Measurements from ENCODE around the gene COL21A1.
"Not testable (repeated sequence)": the region's sequence is repeated elsewhere in the genome, so short reads cannot be mapped to it uniquely, and the experiment has no call there.

COL21A1 gene

GRCh38 chr6:56048601-56049000, 198.8 kb downstream of the COL21A1 start:
- DNase-seq (ENCODE audit: low read depth), result no peak

DNA sequence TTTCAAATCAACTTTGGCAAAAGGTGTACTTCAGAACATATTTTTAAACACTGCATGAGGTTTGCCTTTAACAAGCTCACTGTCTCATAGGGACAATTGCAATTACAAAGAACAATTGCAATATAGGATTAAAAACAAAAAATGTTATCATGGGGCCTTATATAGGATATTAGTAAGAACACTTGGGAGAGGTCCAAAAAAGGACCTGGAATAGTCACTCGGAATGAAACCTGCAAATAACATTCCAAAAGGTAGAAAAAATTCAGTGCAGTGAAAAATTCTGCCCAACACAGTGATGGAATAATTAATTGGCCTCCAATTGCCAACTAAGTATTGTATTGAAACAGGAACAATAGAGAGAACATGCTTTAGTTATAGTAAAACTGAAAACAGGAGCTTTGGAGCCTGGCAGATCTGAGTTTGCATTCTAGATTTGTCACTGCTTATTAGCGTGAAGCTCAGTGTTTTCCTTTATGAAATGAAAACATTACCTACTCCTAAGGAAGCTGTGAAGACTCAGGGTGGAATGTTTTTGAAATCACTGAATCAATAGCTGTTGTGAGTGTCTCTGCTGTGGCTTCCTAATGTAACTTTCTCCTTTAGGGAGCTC, 199.3 kb downstream of the COL21A1 start:
- no peak for DNase-seq (ENCODE audit: low read depth)

DNA sequence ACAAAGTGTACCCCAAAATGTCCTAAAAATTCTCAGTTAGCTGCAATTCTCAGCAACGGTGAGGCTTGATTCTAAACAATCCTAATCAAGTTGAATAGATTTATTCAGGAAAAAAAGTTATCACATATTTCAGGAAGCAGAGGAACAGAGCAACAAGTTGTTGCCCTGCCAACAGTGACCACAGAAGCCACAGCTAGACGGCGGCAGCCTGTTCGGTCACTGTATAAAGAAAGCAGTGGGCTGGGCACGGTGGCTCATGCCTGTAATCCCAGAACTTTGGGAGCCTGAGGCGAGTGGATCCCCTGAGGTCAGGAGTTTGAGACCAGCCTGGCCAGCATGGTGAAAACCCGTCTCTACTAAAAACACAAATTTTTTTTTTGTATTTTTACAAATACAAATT, 200.8 kb downstream of the COL21A1 start:
- DNase-seq (ENCODE audit: low read depth), result peak; percentile 81

DNA sequence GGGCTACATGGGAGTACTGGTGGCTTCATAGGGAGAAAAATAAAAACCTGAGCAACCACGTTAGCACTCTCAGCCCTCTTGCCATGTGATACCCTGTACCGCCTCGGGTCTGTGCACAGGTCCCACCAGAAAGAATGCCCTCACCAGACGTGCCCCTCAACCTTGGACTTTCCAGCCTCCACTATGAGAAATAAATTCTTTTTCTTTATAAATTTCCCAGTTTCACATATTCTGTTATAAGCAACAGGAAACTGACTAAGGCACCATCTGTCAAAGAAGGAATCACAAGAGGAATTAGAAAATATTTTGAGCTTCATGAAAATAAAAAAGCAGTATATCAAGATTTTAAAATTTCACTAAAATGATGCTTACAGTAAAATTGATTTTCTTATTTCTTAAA, 203.6 kb downstream of the COL21A1 start:
- no peak for DNase-seq (ENCODE audit: low read depth)

GRCh38 chr6:56043076-56043475, 204.3 kb downstream of the COL21A1 start:
- DNase-seq (ENCODE audit: low read depth), result no peak

GRCh38 chr6:56041591-56041990, 205.8 kb downstream of the COL21A1 start:
- DNase-seq (ENCODE audit: low read depth), result no peak

DNA sequence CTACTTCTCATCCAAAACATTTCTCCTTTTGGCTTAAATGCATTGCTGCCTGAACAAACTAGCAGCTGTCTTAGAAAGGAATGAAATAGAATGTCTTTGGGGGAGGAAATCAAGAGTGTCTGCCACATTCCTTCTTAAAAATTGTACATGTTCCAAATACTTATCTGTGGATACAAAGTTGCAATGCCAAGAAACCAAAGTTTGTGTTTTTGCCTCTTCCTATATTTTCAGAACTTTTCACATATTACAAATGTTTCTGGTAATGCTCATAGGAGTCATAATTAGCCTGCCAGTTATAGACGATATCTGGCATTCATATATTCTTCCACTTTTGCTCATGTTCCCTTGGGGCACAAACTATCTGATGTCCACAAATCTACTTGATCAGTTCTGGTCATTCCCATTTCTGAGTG, 206.5 kb downstream of the COL21A1 start:
- DNase-seq (ENCODE audit: low read depth), result peak; percentile 61

GRCh38 chr6:56040223-56040622, 207.2 kb downstream of the COL21A1 start:
- peak; percentile 86 for DNase-seq (ENCODE audit: low read depth)

GRCh38 chr6:56038764-56039163, 208.6 kb downstream of the COL21A1 start:
- DNase-seq (ENCODE audit: low read depth), result no peak

GRCh38 chr6:56037601-56038000, 209.8 kb downstream of the COL21A1 start:
- DNase-seq (ENCODE audit: low read depth), result no peak

DNA sequence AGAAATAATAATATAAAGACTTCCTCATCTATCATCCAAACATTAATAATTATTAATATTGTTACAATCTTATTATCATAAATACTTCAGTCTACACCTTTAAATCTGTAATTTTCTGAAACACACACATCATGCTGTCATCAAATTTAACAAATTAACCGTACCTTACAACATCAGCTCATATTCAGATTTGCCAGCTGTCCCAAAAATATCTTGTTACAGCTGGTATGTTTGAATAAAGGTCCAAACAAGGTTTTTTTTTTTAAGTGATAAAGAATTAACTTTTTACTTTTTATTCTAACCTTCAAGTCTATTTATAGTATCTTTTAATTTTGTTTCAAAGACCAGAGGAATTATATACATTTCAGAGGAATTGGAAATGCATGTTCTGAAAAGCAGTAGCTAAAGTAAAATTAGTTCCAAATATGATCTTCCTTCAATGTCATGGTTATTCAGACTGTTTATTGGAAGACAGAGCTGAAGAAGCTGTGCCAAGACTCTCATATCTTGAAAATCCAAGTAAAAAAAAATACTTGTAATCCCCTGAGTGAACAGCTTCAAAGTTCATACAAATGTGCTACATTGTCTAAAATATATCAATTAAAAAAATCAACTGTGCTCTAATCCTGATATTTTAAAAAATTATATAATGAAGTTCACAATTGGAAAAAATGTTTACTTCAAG, 210.3 kb downstream of the COL21A1 start:
- no peak for DNase-seq (ENCODE audit: low read depth)

DNA sequence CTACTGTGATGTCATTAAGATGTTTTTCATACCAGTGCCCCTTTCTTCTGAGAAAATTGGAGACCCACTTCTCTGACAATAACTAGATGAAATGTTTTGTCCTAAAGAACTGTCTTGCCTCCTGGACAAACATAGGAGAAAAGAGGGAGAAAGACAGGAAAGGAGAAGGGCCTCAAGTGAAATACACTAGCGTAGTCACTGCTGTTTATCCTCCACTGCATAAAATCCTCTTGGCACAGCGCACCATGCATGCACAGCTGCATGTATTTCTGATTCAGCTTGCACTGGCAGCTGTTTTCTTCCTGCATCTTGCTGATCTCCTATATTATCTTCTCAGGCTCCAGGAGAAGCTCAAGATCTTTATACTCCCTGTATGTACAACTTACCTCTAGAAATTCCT, 214.0 kb downstream of the COL21A1 start:
- DNase-seq (ENCODE audit: low read depth), result no peak

DNA sequence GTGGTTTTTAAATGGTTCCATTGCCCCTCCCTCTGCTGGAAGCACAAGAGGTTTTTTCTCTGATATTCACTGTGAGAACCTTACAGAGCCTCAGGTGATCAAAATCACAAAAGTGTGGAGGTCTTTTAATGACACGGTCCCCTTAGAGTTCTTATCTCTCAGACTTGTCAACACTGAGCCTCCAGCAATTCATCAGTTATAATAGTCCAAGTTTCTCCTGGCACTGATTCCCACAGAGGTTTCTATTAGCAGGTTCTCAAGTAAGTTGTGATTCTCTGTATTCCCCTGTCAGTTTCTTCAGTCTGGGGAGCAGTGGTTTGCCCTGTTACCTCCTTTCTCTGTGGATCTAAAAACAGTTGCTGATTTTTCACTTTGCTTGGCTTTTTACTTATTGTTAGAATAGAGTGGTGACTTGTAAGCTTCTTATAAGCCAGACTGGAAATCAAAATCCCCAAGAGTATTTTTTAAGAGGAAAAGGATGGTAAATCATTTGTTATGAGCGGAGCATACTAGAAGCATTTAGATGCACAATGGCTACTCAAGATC, 214.6 kb downstream of the COL21A1 start:
- no peak for DNase-seq (ENCODE audit: low read depth)

- no peak for DNase-seq (ENCODE audit: low read depth)
Observed at GRCh38 chr6:56027865-56028264, 219.5 kb downstream of the COL21A1 start.

DNA sequence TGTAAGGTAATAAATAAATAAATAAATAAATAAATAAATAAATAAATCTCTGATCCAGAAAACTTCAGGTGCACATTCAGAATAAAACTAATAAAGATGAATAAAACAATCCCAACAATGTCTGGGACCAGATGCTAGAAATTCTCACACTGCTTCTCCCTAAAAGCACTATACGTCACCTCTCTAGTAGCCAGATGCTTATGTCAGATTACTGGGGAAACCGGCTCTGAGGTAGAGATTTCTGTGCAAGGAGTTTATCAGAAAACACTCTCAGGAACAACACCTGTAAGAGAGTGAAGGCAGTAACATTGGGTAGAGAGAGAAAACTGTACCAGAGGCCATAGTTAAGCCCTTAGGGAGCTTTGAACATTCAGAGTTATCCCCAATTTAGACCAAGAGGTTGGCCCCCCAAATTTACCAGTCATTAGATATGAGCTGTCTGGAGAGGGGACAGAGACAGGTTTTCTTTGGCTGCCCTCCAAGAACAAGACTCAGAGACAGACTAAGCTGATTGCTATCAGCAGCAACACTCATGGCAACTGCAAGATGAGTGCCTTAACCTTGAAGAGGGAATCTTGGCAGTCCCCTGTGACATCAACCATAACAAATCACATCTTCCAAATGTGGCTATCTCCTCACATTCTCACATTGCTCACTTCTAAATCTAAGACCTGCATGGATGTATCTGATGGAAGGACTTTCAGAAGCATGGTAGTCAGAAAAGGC, 220.8 kb downstream of the COL21A1 start:
- peak; percentile 64 for DNase-seq (ENCODE audit: low read depth)

DNA sequence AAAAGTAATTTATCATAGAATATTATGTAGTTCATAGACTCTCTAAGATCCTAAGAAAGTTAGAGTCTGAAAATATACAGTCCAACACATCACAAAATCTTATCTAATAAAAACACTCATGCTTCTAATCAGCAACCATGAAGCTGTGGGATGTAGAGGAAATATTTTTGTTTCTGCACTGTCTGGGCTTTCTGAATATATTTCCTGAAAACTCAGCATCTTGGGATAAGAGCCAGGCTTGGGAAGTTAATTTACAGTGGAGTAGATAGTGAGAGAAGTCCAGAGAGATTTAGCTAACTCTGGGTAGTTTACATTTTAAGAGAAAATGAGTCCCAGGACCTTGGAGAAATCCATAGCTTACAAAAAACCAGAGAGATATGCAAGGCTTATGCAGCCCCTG, 221.6 kb downstream of the COL21A1 start:
- DNase-seq (ENCODE audit: low read depth), result peak; percentile 77

GRCh38 chr6:56024931-56025330, 222.4 kb downstream of the COL21A1 start:
- DNase-seq (ENCODE audit: low read depth), result no peak

DNA sequence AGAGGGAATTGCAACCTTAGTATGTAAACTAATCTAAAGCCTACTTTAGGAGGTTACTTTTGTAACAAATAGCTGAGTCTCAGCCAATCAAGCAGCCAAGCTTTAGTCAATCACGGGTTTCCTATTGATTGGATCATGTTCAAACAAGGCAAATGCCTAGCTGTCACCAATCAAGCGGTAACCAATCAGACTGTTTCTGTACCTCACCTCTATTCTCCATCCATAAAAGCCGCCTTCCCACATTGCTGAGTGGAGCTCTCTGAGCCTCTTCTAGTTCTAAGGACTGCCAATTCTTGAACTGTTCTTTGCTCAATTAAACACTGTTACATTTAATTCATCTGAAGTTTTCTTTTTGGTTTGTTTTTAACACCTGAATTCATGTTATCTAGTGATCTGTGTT, 223.6 kb downstream of the COL21A1 start:
- DNase-seq (ENCODE audit: low read depth), result no peak

DNA sequence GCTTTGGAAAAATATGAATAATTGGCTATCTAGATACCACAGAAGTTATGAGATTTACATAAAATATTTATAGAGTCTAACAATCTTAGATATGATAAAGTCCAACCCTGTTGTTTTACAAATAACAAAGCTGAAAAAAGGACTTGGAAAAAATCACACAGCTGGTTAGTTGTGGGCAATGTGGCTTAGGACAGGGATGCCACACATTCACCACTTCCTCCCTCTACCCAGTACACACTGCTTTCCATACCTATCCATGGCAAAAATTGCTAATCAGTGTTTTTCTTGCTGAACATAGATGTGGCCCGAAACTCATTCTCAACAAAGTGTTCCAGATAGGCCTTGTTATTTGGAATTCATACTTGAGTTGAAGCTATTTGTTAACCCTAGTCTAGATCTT, 224.7 kb downstream of the COL21A1 start:
- no peak for DNase-seq (ENCODE audit: low read depth)

DNA sequence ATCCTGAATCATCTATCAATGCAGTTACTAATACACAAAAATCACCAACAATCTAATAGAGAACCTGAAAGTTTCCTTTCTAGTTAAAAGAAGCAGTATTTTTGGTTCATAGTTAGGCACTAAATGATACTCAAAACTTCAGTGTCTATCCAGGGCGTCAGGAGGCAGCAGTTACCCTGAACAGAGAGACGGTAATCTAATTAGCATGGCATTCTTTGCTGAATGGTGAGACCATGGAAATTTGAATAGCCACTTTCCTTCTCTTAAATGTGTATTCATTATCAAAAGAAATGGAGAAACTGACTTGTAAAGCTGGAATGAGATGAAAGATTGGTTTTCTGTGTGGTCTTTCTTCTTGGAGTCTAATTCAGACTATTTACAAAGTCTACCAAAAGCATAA, 225.4 kb downstream of the COL21A1 start:
- no peak for DNase-seq (ENCODE audit: low read depth)

DNA sequence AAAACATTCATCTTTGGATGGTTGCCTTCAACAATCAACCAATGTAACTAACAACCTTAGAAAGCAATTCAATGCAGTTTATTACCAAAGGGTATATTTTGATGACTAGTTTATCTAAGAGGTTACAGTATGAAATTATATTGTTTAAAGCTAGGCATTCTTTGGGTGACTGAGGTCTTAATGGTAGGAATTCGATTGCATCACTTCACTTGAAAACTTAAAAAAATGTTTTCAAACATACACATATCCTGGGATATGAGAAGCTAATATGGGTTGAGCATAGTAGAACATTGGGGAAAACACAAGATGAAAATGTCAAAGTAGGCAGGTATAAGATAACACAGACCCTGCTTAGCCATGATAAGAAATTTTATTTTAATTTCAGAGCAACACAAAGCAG, 227.4 kb downstream of the COL21A1 start:
- DNase-seq (ENCODE audit: low read depth), result peak; percentile 50

GRCh38 chr6:56017198-56017597, 230.2 kb downstream of the COL21A1 start:
- no peak for DNase-seq (ENCODE audit: low read depth)

DNA sequence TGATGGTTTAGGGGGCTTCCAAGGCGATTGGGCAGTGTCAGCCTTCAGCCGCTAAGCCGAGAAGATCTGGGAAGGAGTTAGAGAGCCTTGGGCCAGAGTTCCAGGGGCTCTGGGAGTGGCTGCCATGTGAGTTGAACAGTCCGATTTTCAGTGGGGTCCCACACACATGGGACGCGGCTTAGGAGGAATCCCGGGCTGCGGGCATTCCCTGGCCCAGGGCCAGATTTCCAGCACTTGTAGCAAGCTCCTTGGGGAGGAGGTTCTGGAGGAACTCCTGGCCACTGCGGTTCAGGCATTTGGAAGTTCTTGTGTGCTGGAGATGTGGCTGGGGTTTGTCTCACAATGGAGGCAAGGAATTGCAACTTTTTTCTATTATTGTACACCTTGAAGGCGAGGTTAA, 233.3 kb downstream of the COL21A1 start:
- not testable (repeated sequence) for DNase-seq (ENCODE audit: low read depth)
